Right atrium auricular region (tissue), 2 donors: ENCODE measurements around the gene CREBBP. TPM values are rescaled to one million over a fixed set of nuclear protein-coding genes. Genes with fewer than 3 reads are reported as not detected.

Experiments
- DNase-seq: peaks from one replicate; pipeline ENCODE4 v3.0.0-alpha.2; 2019; ENCODE audit warnings: low spot score
- H3K27ac ChIP-seq, 2 donors: fragments of 200-600 bp; sonication (generic); 1 replicate in 1 of 2; 2 replicates in 1 of 2; pipeline ENCODE4 v1.5.1; 2016 to 2019
- H3K27me3 ChIP-seq, 2 donors: fragments of 200-600 bp; sonication (generic); one replicate each; pipeline versions ENCODE4 v1.5.1 to v1.6.0; 2017 to 2019
- H3K36me3 ChIP-seq: fragments of 200-600 bp; sonication (generic); one replicate; pipeline ENCODE4 v1.5.1; 2016
- H3K4me1 ChIP-seq, 2 donors: fragments of 200-600 bp; sonication (generic); one replicate each; pipeline versions ENCODE4 v1.5.1 to v1.6.0; 2017 to 2019
- H3K4me3 ChIP-seq, 2 donors: fragments of 200-600 bp; sonication (generic); 1 replicate in 1 of 2; 2 replicates in 1 of 2; pipeline ENCODE4 v1.5.1; 2017 to 2019; ENCODE audit warnings: mild to moderate bottlenecking in 1 of 2, moderate library complexity in 1 of 2
- H3K9me3 ChIP-seq, 2 donors: fragments of 200-600 bp; sonication (generic); one replicate each; pipeline ENCODE4 v1.5.1; 2019
- CTCF ChIP-seq, 2 donors: fragments of 200-600 bp; sonication (generic); IDR thresholded peaks; one replicate each; pipeline ENCODE4 v1.5.1; 2019; ENCODE audit warnings: antibody characterized with exemption in 2 of 2
- total RNA-seq, 2 donors: library from RNA; depleted of rRNA; stranded (reverse); fragments of >200 nt; gene quantifications; one replicate each; pipeline ENCODE4 v1.1.0, GENCODE V29; 2016

The CREBBP gene
- total RNA-seq, 2 donors from 2014 or later = 38.3 to 54.3 TPM

GRCh38 chr16:3732171-3732570 is 148.3 kb downstream of the CREBBP start:
- H3K4me3 ChIP-seq = no peak overlapping the region
- no peak for DNase-seq
- no peak overlapping the region for H3K27ac ChIP-seq
- H3K9me3 ChIP-seq = no peaks in the 10 kb centered on the region
- H3K27me3 ChIP-seq = no peaks in the 10 kb centered on the region
- no peaks in the 10 kb centered on the region for H3K4me1 ChIP-seq
- no peak for TF ChIP-seq CTCF (IDR thresholded peaks at IDR 0.05)
- H3K36me3 ChIP-seq = peaks cover 96% of the 10 kb centered on the region

- no peak for DNase-seq
- Histone ChIP-seq H3K4me3 (no peak overlapping the region), H3K27ac (no peak overlapping the region), H3K9me3 (no peaks in the 10 kb centered on the region), H3K36me3 (peaks cover 88% of the 10 kb centered on the region), H3K4me1 (no peaks in the 10 kb centered on the region), H3K27me3 (no peaks in the 10 kb centered on the region)
- no peak for TF ChIP-seq CTCF (IDR thresholded peaks at IDR 0.05)
Observed at GRCh38 chr16:3731126-3731935, 149.2 kb downstream of the CREBBP start.

- Histone ChIP-seq H3K9me3 (no peaks in the 10 kb centered on the region), H3K27ac (no peak overlapping the region), H3K4me3 (no peak overlapping the region), H3K4me1 (no peaks in the 10 kb centered on the region), H3K27me3 (no peaks in the 10 kb centered on the region), H3K36me3 (peaks cover 79% of the 10 kb centered on the region)
- TF ChIP-seq CTCF (IDR thresholded peaks at IDR 0.05) = no peak
- DNase-seq = no peak
Observed at GRCh38 chr16:3730161-3731125, 150.1 kb downstream of the CREBBP start.

- Histone ChIP-seq H3K36me3 (peaks cover 69% of the 10 kb centered on the region), H3K27me3 (no peaks in the 10 kb centered on the region), H3K27ac (no peak overlapping the region), H3K4me3 (no peak overlapping the region), H3K9me3 (no peaks in the 10 kb centered on the region), H3K4me1 (no peaks in the 10 kb centered on the region)
- TF ChIP-seq CTCF (IDR thresholded peaks at IDR 0.05) = no peak
- no peak for DNase-seq
Observed at GRCh38 chr16:3729161-3730112, 151.1 kb downstream of the CREBBP start.

- H3K27me3 ChIP-seq = no peaks in the 10 kb centered on the region
- no peak for TF ChIP-seq CTCF (IDR thresholded peaks at IDR 0.05)
- no peak overlapping the region for H3K27ac ChIP-seq
- no peak for DNase-seq
- H3K4me3 ChIP-seq = no peak overlapping the region
- H3K4me1 ChIP-seq = no peaks in the 10 kb centered on the region
- no peaks in the 10 kb centered on the region for H3K9me3 ChIP-seq
- peaks cover 60% of the 10 kb centered on the region for H3K36me3 ChIP-seq
Observed at GRCh38 chr16:3728424-3729160, 151.9 kb downstream of the CREBBP start.
